MM.1S (cell line): ENCODE data around the gene SHF.
"Not testable (repeated sequence)": the region's sequence is repeated elsewhere in the genome, so short reads cannot be mapped to it uniquely, and the experiment has no call there.

Experiments
- DNase-seq: peaks from one replicate; pipeline ENCODE4 v3.0.0-alpha.2; 2015
- H2AFZ ChIP-seq: fragments of 300-600 bp; sonication (generic); 2 replicates; pipeline ENCODE4 v1.6.0; 2016; ENCODE audit warnings: antibody characterized with exemption, low read length
- H3F3A ChIP-seq: fragments of 300-600 bp; sonication (generic); 2 replicates; pipeline ENCODE4 v1.6.1; 2016; ENCODE audit warnings: mild to moderate bottlenecking, antibody characterized with exemption, low read length, moderate library complexity, mixed read lengths; ENCODE audit not compliant: insufficient read depth
- H3K27ac ChIP-seq: fragments of 300-600 bp; sonication (generic); 2 replicates; pipeline ENCODE4 v1.5.1; 2016; ENCODE audit warnings: mild to moderate bottlenecking, low read length
- H3K27me3 ChIP-seq: fragments of 300-600 bp; sonication (generic); replicated peaks from 2 replicates; pipeline ENCODE4 v1.6.0; 2016; ENCODE audit warnings: low read length; ENCODE audit not compliant: insufficient read depth
- H3K36me3 ChIP-seq: fragments of 300-600 bp; sonication (generic); replicated peaks from 2 replicates; pipeline ENCODE4 v1.6.1; 2016; ENCODE audit warnings: mild to moderate bottlenecking, low read length, mixed read lengths; ENCODE audit not compliant: insufficient read depth
- H3K4me1 ChIP-seq: fragments of 300-600 bp; sonication (generic); 2 replicates; pipeline ENCODE4 v1.6.1; 2016; ENCODE audit warnings: low read length, mixed read lengths
- H3K4me2 ChIP-seq: fragments of 300-600 bp; sonication (generic); 2 replicates; pipeline ENCODE4 v1.6.0; 2016; ENCODE audit warnings: low read depth, low read length
- H3K4me3 ChIP-seq: fragments of 300-600 bp; sonication (generic); 2 replicates; pipeline ENCODE4 v1.5.1; 2016; ENCODE audit warnings: low read length, mixed read lengths
- H3K79me2 ChIP-seq: fragments of 300-600 bp; sonication (generic); 2 replicates; pipeline ENCODE4 v1.6.1; 2016; ENCODE audit warnings: mixed run types, low read length, mixed read lengths
- H3K9ac ChIP-seq: fragments of 300-600 bp; sonication (generic); 2 replicates; pipeline ENCODE4 v1.6.1; 2016; ENCODE audit warnings: low read length, mixed read lengths
- H3K9me2 ChIP-seq: fragments of 300-600 bp; sonication (generic); replicated peaks from 2 replicates; pipeline ENCODE4 v1.6.1; 2016; ENCODE audit warnings: mild to moderate bottlenecking, low read length, mixed read lengths; ENCODE audit not compliant: insufficient read depth
- H3K9me3 ChIP-seq: fragments of 300-600 bp; sonication (generic); replicated peaks from 2 replicates; pipeline ENCODE4 v1.6.1; 2016; ENCODE audit warnings: mild to moderate bottlenecking, low read length, mixed read lengths; ENCODE audit not compliant: insufficient read depth
- H4K20me1 ChIP-seq: fragments of 300-600 bp; sonication (generic); 2 replicates; pipeline ENCODE4 v1.6.1; 2016; ENCODE audit warnings: mild to moderate bottlenecking, low read length, moderate library complexity, mixed read lengths; ENCODE audit not compliant: insufficient read depth
- EZH2 ChIP-seq: fragments of 300-600 bp; sonication (generic); optimal IDR thresholded peaks from 2 replicates; pipeline ENCODE3; 2017; ENCODE audit warnings: low read depth, mild to moderate bottlenecking, antibody characterized with exemption, low read length, mixed read lengths
- EZH2phosphoT487 ChIP-seq: fragments of 300-600 bp; sonication (generic); IDR thresholded peaks from 2 replicates; pipeline ENCODE4 v1.6.1; 2018; ENCODE audit warnings: antibody characterized with exemption, low read length
- TF ChIP-seq, protein P1 (sequence below): fragments of 300-600 bp; sonication (generic); IDR thresholded peaks from 2 replicates; pipeline ENCODE4 v1.5.1; 2016; ENCODE audit warnings: antibody characterized with exemption, low read length, mixed read lengths

SHF gene

DNA sequence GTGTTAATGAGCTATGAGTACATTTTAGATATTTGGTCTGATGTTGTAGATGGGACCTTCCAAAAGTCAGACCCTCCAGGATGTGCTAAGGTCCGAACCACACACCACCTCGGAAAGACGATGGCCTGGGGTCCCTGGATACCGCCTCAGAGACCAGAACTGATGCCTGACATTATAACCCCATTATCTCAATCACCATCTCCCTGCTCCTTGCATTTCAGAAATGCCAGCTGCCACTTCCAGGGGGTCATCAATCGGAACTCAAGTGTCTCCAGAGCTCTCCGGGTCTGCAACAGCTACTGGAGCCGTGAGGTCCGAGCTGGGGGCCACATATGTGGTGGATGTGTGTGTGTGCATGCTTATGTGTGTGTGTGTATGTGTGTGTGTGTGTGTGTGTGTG, 50.1 kb downstream of the SHF start:
- DNase-seq: no peak
- Histone ChIP-seq H3K9ac (no peak overlapping the region), H3K4me3 (no peak overlapping the region), H3K27ac (no peak overlapping the region), H2AFZ (no peak overlapping the region), H4K20me1 (no peaks in the 10 kb centered on the region), H3K36me3 (no peaks in the 10 kb centered on the region), H3K9me3 (no peaks in the 10 kb centered on the region), H3K9me2 (no peaks in the 10 kb centered on the region), H3K79me2 (no peaks in the 10 kb centered on the region), H3K4me1 (0 out of 2 replicates have a peak, but pooled peaks cover 3% of the 10 kb centered on the region), H3F3A (no peaks in the 10 kb centered on the region), H3K4me2 (no peak overlapping the region), H3K27me3 (no peaks in the 10 kb centered on the region; the same call in 1 of the 2 replicates)
- TF ChIP-seq, protein P1, sequence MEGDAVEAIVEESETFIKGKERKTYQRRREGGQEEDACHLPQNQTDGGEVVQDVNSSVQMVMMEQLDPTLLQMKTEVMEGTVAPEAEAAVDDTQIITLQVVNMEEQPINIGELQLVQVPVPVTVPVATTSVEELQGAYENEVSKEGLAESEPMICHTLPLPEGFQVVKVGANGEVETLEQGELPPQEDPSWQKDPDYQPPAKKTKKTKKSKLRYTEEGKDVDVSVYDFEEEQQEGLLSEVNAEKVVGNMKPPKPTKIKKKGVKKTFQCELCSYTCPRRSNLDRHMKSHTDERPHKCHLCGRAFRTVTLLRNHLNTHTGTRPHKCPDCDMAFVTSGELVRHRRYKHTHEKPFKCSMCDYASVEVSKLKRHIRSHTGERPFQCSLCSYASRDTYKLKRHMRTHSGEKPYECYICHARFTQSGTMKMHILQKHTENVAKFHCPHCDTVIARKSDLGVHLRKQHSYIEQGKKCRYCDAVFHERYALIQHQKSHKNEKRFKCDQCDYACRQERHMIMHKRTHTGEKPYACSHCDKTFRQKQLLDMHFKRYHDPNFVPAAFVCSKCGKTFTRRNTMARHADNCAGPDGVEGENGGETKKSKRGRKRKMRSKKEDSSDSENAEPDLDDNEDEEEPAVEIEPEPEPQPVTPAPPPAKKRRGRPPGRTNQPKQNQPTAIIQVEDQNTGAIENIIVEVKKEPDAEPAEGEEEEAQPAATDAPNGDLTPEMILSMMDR: no peak
- TF ChIP-seq EZH2phosphoT487 (no peak), EZH2 (no peak)

DNA sequence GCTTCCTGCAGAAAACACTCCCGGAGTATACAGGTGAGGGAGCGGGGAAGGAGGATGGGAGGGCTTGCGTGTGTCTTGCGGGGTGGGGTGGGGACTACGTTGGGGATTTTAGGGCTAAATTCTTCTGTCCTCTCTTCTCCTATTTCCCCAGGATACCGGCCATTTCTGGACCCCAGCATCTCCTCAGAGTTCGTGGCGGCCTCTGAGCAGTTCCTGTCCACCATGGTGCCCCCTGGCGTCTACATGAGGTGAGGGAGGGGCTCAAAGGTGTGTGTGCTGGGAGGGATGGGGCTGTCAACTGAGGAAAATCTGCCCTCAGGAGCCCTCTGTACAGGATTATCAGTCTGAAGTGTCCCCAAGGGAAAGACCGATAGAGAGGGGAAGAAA, 51.4 kb downstream of the SHF start:
- no peaks in the 10 kb centered on the region for H3K9me2 ChIP-seq
- no peak overlapping the region for H3K9ac ChIP-seq
- no peak for DNase-seq
- no peak overlapping the region for H3K4me2 ChIP-seq
- H3K27me3 ChIP-seq: no peaks in the 10 kb centered on the region; the same call in 1 of the 2 replicates
- H4K20me1 ChIP-seq: no peaks in the 10 kb centered on the region; the same call in 1 of the 2 replicates
- no peaks in the 10 kb centered on the region for H3K36me3 ChIP-seq
- 0 out of 2 replicates have a peak, but pooled peaks cover 3% of the 10 kb centered on the region for H3K4me1 ChIP-seq
- TF ChIP-seq, protein P1: no peak
- TF ChIP-seq EZH2 (no peak), EZH2phosphoT487 (no peak)
- H3K4me3 ChIP-seq: no peak overlapping the region
- no peaks in the 10 kb centered on the region for H3F3A ChIP-seq
- H3K9me3 ChIP-seq: no peaks in the 10 kb centered on the region
- H3K27ac ChIP-seq: no peak overlapping the region
- no peak overlapping the region for H2AFZ ChIP-seq
- H3K79me2 ChIP-seq: no peaks in the 10 kb centered on the region

DNA sequence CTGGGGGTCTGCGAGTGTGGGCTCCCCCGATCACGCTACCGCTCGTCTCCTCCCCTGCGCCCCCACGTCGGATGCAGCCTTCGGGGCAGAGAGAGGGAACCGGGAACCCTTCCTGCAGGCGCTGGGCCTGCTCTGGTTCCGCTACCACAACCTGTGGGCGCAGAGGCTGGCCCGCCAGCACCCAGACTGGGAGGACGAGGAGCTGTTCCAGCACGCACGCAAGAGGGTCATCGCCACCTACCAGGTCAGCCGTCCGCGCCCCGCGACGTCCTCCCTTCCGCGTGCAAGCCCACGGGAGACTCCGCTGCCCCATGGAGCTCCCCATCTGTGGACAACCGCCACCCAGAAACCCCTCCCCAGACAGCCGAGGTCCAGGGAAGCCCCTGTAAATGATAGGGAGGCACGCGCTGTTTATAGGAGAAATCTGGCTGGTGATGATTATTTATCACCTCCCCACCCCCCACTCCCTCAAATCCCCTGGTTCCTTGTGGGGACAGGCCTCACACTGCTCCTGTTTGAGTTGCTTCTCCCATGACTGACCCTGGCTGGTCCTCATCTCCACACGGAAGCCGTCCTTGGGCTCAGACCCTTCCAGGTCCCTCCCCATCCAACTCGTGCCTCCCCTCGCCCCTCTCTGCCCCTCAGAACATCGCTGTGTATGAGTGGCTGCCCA, 51.9 kb downstream of the SHF start:
- H2AFZ ChIP-seq, H3K9ac ChIP-seq, H3K79me2 ChIP-seq, H3K27me3 ChIP-seq, H3K9me3 ChIP-seq, H3K9me2 ChIP-seq, DNase-seq, H4K20me1 ChIP-seq, H3K4me2 ChIP-seq, H3K27ac ChIP-seq, H3K4me1 ChIP-seq, H3F3A ChIP-seq, H3K4me3 ChIP-seq, H3K36me3 ChIP-seq: not testable (repeated sequence)
